Keratinocyte (primary cell): ENCODE results near the gene CAPN5. TPM values are rescaled to one million over a fixed set of nuclear protein-coding genes. Genes with fewer than 3 reads are reported as not detected.

Experiments used
- DNase-seq: peaks from one replicate; pipeline ENCODE4 v3.0.0-alpha.2; 2011; ENCODE audit warnings: low read depth, missing footprints, low spot score
- FAIRE-seq: peaks from 2 replicates; lab custom pipeline; 2011; peaks lifted over from hg19 to GRCh38; lab: Jason Lieb, UNC
- H2AFZ ChIP-seq: 2 replicates; pipeline ENCODE4 v1.6.0; 2012; ENCODE audit warnings: low read length, control low read depth, inconsistent platforms; ENCODE audit not compliant: control insufficient read depth
- H3K27ac ChIP-seq: 2 replicates; pipeline ENCODE4 v1.5.1; 2011; ENCODE audit warnings: low read length; ENCODE audit not compliant: control insufficient read depth, insufficient read depth
- H3K27me3 ChIP-seq: 3 replicates; pipeline ENCODE4 v1.6.0; 2011; ENCODE audit warnings: low read length; ENCODE audit not compliant: control insufficient read depth, insufficient read depth; ENCODE audit errors: extremely low read depth
- H3K36me3 ChIP-seq, 2 experiments: 2 replicates in 1 of 2; 3 replicates in 1 of 2; pipeline ENCODE4 v1.5.1; 2011; ENCODE audit warnings: low read length in 2 of 2, mild to moderate bottlenecking in 1 of 2; ENCODE audit not compliant: control insufficient read depth in 2 of 2, insufficient read depth in 2 of 2; ENCODE audit errors: extremely low read depth in 1 of 2
- H3K4me1 ChIP-seq: 3 replicates; pipeline ENCODE4 v1.5.1; 2011; ENCODE audit warnings: low read length; ENCODE audit not compliant: control insufficient read depth, insufficient read depth; ENCODE audit errors: extremely low read depth
- H3K4me2 ChIP-seq: 3 replicates; pipeline ENCODE4 v1.6.0; 2011; ENCODE audit warnings: low read depth, low read length; ENCODE audit not compliant: control insufficient read depth, insufficient read depth; ENCODE audit errors: extremely low read depth
- H3K4me3 ChIP-seq, 3 experiments: fragments of 200-600 bp in 1 of 3; sonication (generic) in 1 of 3; 2 replicates in 2 of 3; 3 replicates in 1 of 3; pipeline ENCODE4 v1.5.1; 2011 to 2016; ENCODE audit warnings: low read length in 3 of 3, mild to moderate bottlenecking in 3 of 3, control low read depth in 2 of 3, inconsistent platforms in 1 of 3, low read depth in 1 of 3, mixed read lengths in 1 of 3, mixed run types in 1 of 3, moderate library complexity in 1 of 3; ENCODE audit not compliant: control insufficient read depth in 2 of 3, insufficient read depth in 2 of 3; ENCODE audit errors: extremely low read depth in 1 of 3
- H3K79me2 ChIP-seq: 2 replicates; pipeline ENCODE4 v1.6.0; 2012; ENCODE audit warnings: low read length; ENCODE audit not compliant: control insufficient read depth, insufficient read depth
- H3K9ac ChIP-seq: 3 replicates; pipeline ENCODE4 v1.6.0; 2011; ENCODE audit warnings: low read length; ENCODE audit not compliant: control insufficient read depth, insufficient read depth; ENCODE audit errors: extremely low read depth
- H3K9me1 ChIP-seq: 3 replicates; pipeline ENCODE4 v1.6.0; 2011; ENCODE audit warnings: low read length; ENCODE audit not compliant: control insufficient read depth, insufficient read depth; ENCODE audit errors: extremely low read depth
- H3K9me3 ChIP-seq: 2 replicates; pipeline ENCODE4 v1.5.1; 2012; ENCODE audit warnings: low read depth, low read length; ENCODE audit not compliant: control insufficient read depth
- H4K20me1 ChIP-seq: 3 replicates; pipeline ENCODE4 v1.6.0; 2011; ENCODE audit warnings: low read length; ENCODE audit not compliant: control insufficient read depth, insufficient read depth; ENCODE audit errors: extremely low read depth
- EZH2 ChIP-seq: IDR thresholded peaks from one replicate; pipeline ENCODE4 v1.6.1; 2012; ENCODE audit warnings: inconsistent platforms, mild to moderate bottlenecking, low read length, moderate library complexity
- dilution Hi-C: fragments of 300-500 bp; cut with MboI; formaldehyde crosslinking; loops from one replicate; pipeline ENCODE4 v1.7.0; 2020; ENCODE audit warnings: low sequenced_read_pairs; ENCODE audit not compliant: extremely low pct_ligation_motif_present
- polyA plus RNA-seq, 5 experiments: library from polyadenylated mRNA; depleted of rRNA in 3 of 5; stranded (reverse) in 3 of 5; stranded (forward) in 1 of 5; unstranded in 1 of 5; fragments of >200 nt; gene quantifications; 1 replicate in 1 of 5; 2 replicates in 3 of 5; 3 replicates in 1 of 5; pipeline versions ENCODE4 v1.2.1 to v1.2.3, GENCODE V29; 2011 to 2012; ENCODE audit warnings: missing spikeins in 2 of 5, low read depth in 1 of 5, low replicate concordance in 1 of 5
- TF ChIP-seq, protein P1 (sequence below), 3 experiments: IDR thresholded peaks in 1 of 3; conservative IDR thresholded peaks in 1 of 3; optimal IDR thresholded peaks in 1 of 3; 2 replicates in 2 of 3; 3 replicates in 1 of 3; pipeline versions ENCODE3 to v1.5.1; 2011; ENCODE audit warnings: low read length in 3 of 3, mild to moderate bottlenecking in 3 of 3, moderate library complexity in 2 of 3, control low read depth in 1 of 3, inconsistent platforms in 1 of 3; ENCODE audit not compliant: insufficient read depth in 2 of 3; ENCODE audit errors: extremely low read depth in 1 of 3

The CAPN5 gene
- polyA plus RNA-seq, 1 donor (not counting 4 experiments of a cell fraction or from before 2014, with no cell fraction given), result 1.2 TPM

DNA sequence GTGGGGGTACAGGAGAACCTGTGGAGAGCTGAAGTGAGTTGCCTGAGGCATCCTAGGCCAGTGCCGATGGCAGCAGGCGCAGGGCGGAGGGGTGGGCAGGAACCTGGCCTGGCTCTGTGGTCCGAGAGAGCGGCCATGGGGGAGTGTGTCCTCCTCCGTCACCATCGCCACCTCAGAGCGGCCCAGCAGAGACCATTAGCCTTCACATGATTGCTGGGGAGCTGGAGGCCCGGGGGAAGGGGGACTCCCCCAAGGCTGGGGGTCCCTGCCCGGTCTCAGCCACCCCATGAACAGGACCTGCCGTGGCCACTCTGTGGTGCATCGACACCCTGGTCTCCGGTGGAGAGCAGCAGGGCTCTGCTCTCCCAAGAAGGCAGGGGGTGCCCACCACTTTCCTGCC, 40.0 kb downstream of the CAPN5 start:
- no peak overlapping the region for H2AFZ ChIP-seq
- dilution Hi-C loops, result no loop called here
- H3K9me3 ChIP-seq, result no peaks in the 10 kb centered on the region
- DNase-seq (no peak), FAIRE-seq (no peak)
- no peaks in the 10 kb centered on the region for H3K4me1 ChIP-seq
- no peaks in the 10 kb centered on the region for H4K20me1 ChIP-seq
- H3K9ac ChIP-seq, result no peak overlapping the region
- peaks cover 3% of the 10 kb centered on the region for H3K27me3 ChIP-seq
- no peaks in the 10 kb centered on the region for H3K9me1 ChIP-seq
- no peak overlapping the region for H3K27ac ChIP-seq
- TF ChIP-seq, protein P1, sequence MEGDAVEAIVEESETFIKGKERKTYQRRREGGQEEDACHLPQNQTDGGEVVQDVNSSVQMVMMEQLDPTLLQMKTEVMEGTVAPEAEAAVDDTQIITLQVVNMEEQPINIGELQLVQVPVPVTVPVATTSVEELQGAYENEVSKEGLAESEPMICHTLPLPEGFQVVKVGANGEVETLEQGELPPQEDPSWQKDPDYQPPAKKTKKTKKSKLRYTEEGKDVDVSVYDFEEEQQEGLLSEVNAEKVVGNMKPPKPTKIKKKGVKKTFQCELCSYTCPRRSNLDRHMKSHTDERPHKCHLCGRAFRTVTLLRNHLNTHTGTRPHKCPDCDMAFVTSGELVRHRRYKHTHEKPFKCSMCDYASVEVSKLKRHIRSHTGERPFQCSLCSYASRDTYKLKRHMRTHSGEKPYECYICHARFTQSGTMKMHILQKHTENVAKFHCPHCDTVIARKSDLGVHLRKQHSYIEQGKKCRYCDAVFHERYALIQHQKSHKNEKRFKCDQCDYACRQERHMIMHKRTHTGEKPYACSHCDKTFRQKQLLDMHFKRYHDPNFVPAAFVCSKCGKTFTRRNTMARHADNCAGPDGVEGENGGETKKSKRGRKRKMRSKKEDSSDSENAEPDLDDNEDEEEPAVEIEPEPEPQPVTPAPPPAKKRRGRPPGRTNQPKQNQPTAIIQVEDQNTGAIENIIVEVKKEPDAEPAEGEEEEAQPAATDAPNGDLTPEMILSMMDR (optimal IDR thresholded peaks at IDR 0.05 in 1 of 3, IDR thresholded peaks at IDR 0.05 in 1 of 3, conservative IDR thresholded peaks at IDR 0.05 in 1 of 3; ENCODE audit: extremely low read depth in 1 of 3, insufficient read depth in 2 of 3, low read length in 3 of 3), result no peak
- TF ChIP-seq EZH2, result no peak
- H3K36me3 ChIP-seq, result no peaks in the 10 kb centered on the region
- H3K79me2 ChIP-seq, result no peaks in the 10 kb centered on the region
- H3K4me3 ChIP-seq, result no peak overlapping the region
- no peak overlapping the region for H3K4me2 ChIP-seq

DNA sequence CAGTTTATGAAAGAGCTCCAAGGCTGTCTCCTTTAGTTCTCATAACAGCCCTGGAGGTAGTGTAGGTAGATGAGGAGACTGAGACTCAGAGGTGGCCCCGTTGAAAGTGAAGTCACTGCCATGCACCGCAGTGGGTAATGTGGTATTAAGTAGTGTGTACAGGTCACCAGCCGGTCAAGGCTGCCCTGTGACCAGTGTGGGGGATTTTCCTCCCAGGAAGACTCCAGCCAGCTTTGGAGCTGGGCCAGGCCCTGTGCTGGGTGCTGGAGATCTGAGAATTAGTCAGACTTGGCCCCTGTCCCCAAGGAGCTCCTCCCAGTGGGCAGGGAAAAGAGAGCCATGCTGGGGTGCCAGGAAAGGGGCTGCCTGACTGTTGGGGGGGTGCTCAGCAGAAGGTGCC, 41.2 kb downstream of the CAPN5 start:
- no peak for DNase-seq
- dilution Hi-C loops, result no loop called here
- Histone ChIP-seq H3K4me3 (no peak overlapping the region), H3K9ac (no peak overlapping the region), H3K9me3 (no peaks in the 10 kb centered on the region), H3K27ac (no peak overlapping the region), H3K27me3 (peaks cover 3% of the 10 kb centered on the region), H3K4me1 (no peaks in the 10 kb centered on the region), H3K36me3 (no peaks in the 10 kb centered on the region), H4K20me1 (no peaks in the 10 kb centered on the region), H3K4me2 (no peak overlapping the region), H3K79me2 (no peaks in the 10 kb centered on the region), H2AFZ (no peak overlapping the region), H3K9me1 (no peaks in the 10 kb centered on the region)
- TF ChIP-seq EZH2, result no peak
- TF ChIP-seq, protein P1 (optimal IDR thresholded peaks at IDR 0.05 in 1 of 3, IDR thresholded peaks at IDR 0.05 in 1 of 3, conservative IDR thresholded peaks at IDR 0.05 in 1 of 3; ENCODE audit: extremely low read depth in 1 of 3, insufficient read depth in 2 of 3, low read length in 3 of 3), result no peak
- no peak for FAIRE-seq
